HL-60 (cell line): ENCODE measurements around the gene KATNB1.

Experiments used
- CTCF ChIP-seq: IDR thresholded peaks from one replicate; pipeline ENCODE4 v1.5.1; 2011; ENCODE audit warnings: low read length, control low read depth, inconsistent platforms; ENCODE audit not compliant: insufficient read depth
- GABPA ChIP-seq: IDR thresholded peaks from 2 replicates; pipeline ENCODE4 v1.6.1; 2012; ENCODE audit warnings: low read depth
- POLR2AphosphoS5 ChIP-seq: IDR thresholded peaks from 2 replicates; pipeline ENCODE4 v1.6.1; 2012; ENCODE audit warnings: low read depth
- REST ChIP-seq: IDR thresholded peaks from 2 replicates; pipeline ENCODE4 v1.6.1; 2012; ENCODE audit warnings: low read depth; ENCODE audit not compliant: insufficient replicate concordance

GRCh38 chr16:57686577-57686976 lies 49.0 kb upstream of the KATNB1 start:
- TF ChIP-seq CTCF (no peak), GABPA (no peak), POLR2AphosphoS5 (no peak), REST (no peak)
